GM13977 (cell line): ENCODE data around the gene ARPC1A.
"Not testable (repeated sequence)": the region's sequence is repeated elsewhere in the genome, so short reads cannot be mapped to it uniquely, and the experiment has no call there.

Experiments
- DNase-seq: peaks from one replicate; pipeline ENCODE4 v3.0.0; 2012; ENCODE audit warnings: low spot score
- CTCF ChIP-seq: IDR thresholded peaks from 2 replicates; pipeline ENCODE4 v1.5.1; 2012; ENCODE audit warnings: mild to moderate bottlenecking, control low read depth; ENCODE audit not compliant: insufficient read depth; ENCODE audit errors: extremely low read depth, missing control alignments
- in situ Hi-C: fragments of 300-500 bp; cut with MboI; formaldehyde crosslinking; loops from one replicate; pipeline ENCODE4 v1.12.0; 2022; ENCODE audit warnings: low sequenced_read_pairs, low pct_unique_long_range_greater_than_20kb, mixed read lengths, inconsistent platforms; ENCODE audit not compliant: unreplicated experiment

Gene ARPC1A

GRCh38 chr7:99314504-99314903 is 11.2 kb upstream of the ARPC1A start:
- in situ Hi-C loops, result no loop called here
- no peak for TF ChIP-seq CTCF
- no peak for DNase-seq

- TF ChIP-seq CTCF, result no peak
- in situ Hi-C loops, result no loop called here
- no peak for DNase-seq
These were observed 5.3 kb upstream of the ARPC1A start for GRCh38 chr7:99320371-99320770.

GRCh38 chr7:99322659-99323058 is 3.0 kb upstream of the ARPC1A start:
- DNase-seq, in situ Hi-C loops: not testable (repeated sequence)

- TF ChIP-seq CTCF, result no peak
- in situ Hi-C loops, result no loop called here
These were observed 1.1 kb upstream of the ARPC1A start for GRCh38 chr7:99324559-99324958.

GRCh38 chr7:99325001-99325493 is 651 bp upstream of the ARPC1A start:
- no peak for DNase-seq
- in situ Hi-C loops, result no loop called here

More at GRCh38 chr7:99324559-99324958, 1.1 kb upstream of the ARPC1A start:
- DNase-seq, result no peak

GRCh38 chr7:99326408-99326782 is 697 bp downstream of the ARPC1A start:
- in situ Hi-C loops, result no loop called here
- DNase-seq, result no peak
- TF ChIP-seq CTCF, result no peak

More at GRCh38 chr7:99325001-99325493, 651 bp upstream of the ARPC1A start:
- TF ChIP-seq CTCF, result no peak

- DNase-seq, in situ Hi-C loops: not testable (repeated sequence)
These were observed 4.7 kb downstream of the ARPC1A start for GRCh38 chr7:99330314-99330961.

- in situ Hi-C loops, result no loop called here
- DNase-seq, result no peak
- TF ChIP-seq CTCF, result no peak
These were observed 5.3 kb downstream of the ARPC1A start for GRCh38 chr7:99331002-99331401.
